HG03432 (cell line): Measurements from ENCODE around the gene TNXB.
"Not testable (repeated sequence)": the region's sequence is repeated elsewhere in the genome, so short reads cannot be mapped to it uniquely, and the experiment has no call there.

Experiments
- ATAC-seq: cut with Tn5 transposase; IDR thresholded peaks from one replicate; pipeline ENCODE4 v1.9.1; 2021; ENCODE audit warnings: mild to moderate bottlenecking, moderate library complexity; ENCODE audit not compliant: unreplicated experiment

The TNXB gene

DNA sequence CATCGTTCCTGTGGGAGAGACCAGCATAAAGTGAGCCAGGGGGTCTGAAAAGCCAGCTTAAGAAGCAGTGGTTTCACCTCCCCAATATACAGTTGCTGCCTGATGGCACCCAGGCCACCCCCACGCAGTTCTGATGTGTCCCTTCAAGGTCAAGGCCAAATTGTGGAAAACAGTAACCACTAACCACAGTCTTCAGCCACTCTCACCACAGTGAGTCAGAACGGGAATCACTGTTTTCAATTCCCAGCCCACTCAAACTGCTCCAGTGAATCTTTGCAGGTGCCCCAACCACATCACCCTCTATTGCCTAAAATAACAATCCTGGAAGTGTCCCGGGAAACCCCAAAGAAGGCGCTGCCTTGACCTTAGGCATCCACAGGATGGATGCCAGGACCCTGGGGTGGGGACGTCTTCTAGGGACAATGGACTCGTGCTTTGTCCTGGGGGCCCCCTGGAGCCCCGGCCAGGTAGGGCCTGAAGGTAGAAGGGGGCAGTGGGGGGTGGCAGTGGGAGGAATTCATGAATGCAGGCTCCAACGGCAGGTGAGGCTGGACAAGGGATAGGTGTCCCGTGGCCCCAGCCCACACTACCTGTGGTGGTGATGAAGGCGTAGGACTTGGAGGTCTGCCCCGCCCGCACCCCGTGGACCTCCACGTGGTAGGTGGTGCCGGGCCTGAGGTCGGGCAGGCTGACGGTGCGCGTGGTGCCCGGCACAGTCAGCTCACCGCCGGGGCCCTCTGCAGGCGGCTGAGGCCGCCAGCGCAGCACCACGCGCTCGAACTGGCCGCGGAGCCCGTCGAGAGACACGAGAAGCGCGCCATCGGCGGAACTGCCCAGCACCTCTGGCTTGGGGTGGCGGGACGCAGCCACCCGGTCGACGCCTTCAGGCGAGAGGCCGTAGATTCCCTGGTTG is 22.2 kb downstream of the TNXB start:
- peak; percentile 33 for ATAC-seq

DNA sequence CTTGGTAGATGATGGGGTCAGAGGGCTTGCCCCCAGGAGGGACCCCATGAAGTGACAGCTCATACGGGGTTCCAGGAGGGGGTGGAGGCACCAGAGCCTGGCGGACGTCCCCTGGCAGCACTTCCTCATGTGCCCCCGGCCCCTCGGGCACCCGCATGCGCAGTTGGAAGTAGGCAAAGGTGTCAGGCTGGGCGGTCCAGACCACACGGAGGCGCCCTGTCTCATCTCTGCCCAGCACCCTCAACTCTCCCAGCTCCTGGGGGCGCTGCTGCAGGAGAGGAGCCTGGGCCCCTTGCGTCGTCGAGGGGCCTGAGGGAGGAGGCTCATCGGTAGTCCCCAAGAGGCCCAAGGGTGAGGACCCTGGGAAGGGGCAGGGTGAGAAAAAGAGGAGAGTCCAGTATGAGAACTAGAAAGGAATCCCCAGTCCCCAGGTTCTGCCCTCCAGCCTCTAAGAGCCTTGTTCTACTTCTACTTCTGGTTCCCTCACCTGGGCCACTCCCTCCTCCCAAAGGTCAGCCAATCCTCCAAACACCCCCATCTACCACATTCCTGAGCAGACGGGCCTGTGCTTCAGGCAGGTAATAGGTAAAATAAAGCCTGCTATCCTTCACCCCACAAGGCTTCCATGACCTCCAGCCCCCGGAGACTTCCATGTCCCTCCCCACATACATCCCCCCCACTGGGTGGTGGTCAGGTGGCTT is 23.2 kb downstream of the TNXB start:
- no peak for ATAC-seq

DNA sequence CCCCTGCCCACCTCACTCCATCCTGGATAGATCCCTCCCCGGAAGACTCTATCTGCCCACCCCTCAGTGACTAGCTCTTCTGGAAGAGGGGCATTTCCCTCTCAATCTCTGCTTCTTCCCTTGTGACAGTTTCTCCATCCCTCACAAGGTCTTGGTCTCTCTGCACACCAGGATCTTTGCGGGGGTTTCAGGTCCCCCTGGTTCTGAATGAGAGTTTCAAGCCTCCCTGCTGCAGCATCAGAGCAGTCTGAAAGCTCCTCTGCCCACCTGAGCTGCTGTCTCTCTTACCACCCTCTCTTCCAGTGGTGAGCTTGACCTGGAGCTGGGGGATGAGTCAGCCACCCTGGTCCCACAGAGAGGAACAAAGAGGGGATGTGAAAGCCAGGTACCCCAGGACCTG is 24.4 kb downstream of the TNXB start:
- ATAC-seq = no peak

DNA sequence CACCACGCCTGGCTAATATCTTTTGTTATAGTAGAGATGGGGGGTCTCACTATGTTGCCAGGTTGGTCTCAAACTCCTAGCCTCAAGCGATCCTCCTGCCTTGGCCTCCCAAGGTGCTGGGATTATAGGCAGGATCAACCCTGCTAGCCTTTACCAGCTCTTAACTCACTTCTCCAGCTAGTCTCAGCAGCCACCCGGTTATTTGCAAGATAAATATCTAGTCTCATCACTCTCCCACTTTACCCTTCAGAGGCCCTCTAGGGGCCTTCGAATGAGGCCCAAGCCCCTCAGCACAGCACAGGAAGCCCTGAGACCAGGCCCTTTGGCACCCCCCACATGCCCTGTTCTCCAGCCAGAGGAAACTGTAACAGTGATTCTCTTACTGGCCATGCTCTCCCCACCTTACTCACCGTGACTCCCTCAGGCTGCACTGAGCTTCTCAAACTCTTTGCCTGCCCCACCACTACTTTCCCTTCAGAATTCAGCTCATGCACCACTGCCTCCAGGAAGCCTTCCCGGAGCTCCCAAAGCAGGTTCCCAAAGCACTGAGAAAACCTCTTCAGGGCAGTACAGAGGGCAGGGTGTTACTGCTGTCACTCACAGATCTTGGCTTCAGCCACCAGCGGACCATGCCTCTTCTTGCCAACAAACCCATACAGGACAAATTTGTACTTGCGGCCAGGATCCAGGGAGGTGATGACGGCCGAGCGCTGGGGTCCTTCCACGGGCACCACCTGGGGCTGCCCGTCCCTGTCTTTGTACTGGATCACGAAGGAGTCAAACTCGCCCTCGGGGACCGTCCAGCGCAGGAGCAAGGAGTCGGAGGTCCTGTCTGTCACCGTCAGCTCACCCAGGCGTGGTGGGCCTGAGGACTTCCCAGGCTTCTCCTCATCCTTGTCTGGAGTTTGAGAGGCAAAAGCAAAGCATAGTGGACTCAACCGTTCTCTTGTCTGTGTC is 25.0 kb downstream of the TNXB start:
- no peak for ATAC-seq

DNA sequence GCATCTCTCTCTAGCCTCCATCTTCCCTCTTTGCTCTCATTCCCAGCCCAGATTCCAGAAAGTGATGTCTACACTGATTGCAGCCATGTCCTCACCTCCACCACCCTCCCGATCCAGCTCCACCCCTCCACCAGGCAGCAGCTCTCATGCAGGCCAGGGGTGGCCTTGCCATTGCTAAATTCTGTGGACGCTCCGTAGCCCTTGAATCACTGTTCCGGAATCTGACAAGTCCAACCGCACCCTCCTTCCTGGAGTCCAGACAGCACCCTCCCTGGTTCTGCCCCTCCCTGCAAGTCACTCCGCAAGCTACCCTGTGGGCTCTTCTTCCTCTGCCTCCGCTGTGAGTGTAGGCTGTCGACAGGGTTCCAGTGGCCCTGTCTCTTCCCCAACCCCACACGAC is 26.2 kb downstream of the TNXB start:
- ATAC-seq = no peak

DNA sequence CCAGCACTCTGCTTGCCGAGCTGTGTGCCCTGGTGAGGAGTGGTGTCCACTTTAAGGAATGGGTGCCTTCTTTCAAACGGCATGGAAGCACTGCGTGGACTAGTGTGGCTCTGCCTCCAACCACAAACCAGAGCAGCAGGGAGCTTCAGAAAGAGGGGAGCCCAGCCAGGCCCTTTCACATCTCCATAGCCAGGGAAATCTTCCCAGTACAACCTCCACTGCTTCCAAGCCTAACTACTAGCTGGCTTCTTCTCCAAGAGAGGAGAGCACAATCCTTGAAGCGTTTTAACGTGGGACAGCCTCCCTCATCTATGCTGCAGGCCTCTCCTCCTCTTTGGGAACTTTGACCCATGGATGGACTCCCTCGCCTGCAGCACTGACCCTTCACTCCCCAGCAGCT is 26.7 kb downstream of the TNXB start:
- no peak for ATAC-seq

DNA sequence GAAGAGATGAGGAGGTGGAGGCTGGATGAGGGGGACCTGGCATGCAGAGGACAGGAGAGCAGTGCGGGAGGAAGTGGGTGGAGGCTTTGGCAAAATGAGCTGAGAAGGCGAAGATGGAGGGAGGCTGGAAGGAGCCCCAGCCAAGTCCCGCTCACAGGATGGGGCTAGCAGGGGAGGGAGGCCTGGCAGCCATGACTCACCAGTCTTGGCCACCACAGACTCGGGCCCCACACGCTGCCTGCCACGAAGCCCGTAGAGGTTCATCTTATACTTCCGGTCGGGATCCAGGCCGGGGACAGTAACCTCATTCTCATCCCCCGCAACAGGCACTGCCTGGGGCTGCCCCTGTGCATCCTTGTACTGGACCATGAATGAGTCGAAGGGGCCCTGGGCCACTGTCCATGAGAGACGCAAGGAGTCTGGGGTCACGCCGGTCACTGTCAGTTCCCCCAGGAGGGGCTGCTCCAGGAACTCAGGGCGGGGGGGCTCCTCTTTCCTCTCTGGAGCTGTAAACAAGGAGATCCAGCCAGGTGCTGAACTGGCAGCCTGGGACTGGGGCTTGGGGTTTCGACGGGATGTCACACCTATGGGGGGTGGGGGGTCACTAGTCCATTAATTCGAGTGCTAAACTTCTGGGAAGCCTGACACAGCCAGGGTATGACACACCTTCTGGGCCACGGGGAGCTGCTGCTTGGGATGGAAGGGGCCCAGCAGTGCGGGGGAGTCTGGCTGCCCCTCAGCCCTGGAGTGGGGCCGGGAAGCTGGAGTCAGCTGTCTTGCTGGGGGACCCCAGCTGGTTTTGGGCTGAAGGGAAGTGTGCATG is 27.8 kb downstream of the TNXB start:
- ATAC-seq = no peak

DNA sequence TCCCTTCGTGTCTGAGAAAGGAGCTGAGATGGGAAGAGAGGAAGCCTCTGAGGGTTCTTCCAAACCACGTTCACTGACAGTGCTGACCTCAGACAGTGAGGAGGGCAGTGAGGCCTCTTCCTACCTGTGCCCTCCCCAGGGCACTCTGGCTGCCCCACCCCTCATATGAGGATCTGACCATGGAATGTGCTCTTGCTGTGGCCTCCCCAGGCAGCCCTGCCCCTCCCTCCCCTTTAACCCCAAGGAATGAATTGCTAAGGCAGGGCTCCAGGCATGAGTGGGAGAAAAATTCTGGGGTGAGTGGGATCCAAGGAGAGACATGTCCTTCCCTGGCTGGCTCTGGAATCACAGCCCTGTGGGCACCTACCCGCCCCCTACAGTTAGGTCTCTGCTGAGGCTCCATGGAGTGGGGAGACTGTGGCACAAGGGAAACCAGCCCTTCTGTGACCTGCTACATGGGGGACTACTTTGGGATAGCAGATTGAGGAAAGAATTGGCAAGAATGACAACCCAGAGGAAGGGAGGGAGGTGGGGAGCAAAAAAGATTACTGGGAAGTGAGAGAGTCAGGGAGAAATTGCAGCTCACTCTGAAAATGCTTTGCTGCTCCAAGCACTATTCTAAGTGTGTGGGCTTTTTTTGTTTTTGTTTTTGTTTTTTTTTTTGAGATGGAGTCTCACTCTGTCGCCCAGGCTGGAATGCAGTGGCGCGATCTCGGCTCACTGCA is 29.4 kb downstream of the TNXB start:
- ATAC-seq = no peak

DNA sequence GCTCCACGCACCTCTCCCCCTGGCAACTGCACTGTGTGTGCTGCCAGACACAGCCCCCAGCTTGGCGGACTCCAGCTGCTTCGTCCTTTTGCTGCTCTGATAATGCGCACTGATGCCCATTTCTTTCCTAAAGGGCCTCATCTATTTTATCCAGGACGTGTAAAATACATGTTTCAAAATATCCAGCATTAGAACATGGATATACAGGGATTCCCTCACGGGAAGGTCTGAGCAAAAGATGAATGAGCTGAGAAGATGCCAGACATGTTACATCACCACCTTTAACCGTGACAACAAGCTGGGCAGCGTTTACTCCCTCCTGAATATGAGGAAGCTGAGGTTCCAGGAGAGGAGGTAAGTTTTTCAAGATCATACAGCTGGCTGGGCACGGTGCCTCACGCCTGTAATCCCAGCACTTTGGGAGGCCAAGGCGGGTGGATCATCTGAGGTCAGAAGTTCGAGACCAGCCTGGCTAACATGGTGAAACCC is 32.8 kb downstream of the TNXB start:
- no peak for ATAC-seq

DNA sequence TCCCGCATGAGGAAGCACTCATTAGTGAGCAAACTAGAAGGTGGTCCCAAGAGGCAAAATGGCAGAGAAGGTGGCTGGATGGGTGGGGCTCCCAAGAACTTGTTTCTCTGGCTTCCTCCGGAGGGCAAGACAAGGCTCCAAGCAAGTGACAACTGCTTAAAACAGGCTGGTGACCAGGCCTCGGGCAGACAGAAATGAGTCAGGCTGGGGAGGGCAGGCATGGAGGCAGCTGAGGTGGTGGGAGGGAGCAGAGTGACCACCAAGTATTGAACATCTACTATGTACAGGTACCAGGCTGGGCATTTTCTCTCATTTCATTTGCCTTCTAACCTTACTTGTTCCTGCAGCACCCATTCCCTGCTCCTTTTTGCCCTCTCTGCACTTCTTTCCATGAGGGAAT is 33.4 kb downstream of the TNXB start:
- no peak for ATAC-seq

DNA sequence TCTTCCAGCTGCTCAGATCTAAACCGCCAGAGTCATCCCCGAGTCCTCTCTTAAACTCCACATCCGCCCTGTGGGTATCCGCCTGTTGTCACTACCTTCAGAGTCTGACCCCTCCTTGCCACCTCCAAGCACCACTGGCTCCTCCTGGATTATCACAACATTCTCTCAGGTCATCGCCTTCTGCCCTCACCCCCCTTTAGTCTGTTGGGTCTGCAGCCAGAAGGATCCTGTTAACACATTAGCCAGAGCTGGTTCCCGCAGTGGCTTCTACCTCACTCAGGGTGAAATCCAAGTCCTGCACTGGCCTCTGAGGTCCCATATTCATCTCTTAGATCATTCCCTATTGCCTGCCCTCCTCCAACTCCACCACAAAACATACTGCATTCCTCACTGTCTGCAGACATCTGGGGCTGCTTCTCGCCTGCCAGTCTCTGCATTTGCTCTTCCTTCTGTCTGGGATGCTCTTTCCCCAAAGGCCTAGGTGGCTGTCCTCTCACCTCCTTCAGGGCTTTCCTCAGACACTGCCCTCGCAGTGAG is 34.1 kb downstream of the TNXB start:
- ATAC-seq = no peak

DNA sequence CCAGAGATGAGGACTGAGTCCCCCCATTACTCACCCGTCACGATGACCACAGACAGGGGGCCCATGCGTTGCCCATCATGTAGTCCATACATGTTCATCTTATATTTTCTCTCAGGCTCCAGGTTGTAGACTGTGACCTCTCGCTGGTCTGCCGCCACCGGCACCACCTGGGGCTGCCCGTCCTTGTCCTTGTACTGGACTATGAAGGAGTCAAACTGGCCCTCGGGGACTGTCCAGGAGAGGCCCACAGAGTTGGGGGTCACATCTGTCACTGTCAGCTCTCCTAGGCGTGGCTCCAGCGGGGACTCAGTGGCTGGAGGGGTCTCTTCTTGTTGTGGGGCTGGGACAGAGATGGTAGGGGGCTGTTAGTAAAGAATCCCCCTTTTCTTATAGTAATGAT is 35.5 kb downstream of the TNXB start:
- ATAC-seq = no peak

DNA sequence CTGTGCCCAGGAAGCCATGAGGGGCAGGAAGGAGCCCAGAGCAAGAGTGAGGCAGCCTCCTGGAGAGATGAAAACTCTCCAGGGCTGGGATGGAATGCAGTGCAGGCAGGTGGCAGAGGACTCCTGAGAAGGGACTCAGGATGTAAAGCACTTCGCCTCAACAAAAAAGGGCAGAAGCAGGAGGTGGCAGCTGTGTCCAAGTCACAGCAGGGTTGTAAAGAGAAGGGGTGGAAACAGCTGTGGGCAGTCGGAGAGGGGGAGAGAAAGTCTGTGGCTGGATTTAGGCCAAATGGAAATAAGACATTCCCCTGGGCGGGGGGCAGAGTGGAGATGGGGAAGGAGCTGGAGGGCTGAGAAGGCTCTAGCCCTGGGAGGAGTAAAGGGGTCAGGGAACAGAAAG is 36.0 kb downstream of the TNXB start:
- ATAC-seq = no peak

DNA sequence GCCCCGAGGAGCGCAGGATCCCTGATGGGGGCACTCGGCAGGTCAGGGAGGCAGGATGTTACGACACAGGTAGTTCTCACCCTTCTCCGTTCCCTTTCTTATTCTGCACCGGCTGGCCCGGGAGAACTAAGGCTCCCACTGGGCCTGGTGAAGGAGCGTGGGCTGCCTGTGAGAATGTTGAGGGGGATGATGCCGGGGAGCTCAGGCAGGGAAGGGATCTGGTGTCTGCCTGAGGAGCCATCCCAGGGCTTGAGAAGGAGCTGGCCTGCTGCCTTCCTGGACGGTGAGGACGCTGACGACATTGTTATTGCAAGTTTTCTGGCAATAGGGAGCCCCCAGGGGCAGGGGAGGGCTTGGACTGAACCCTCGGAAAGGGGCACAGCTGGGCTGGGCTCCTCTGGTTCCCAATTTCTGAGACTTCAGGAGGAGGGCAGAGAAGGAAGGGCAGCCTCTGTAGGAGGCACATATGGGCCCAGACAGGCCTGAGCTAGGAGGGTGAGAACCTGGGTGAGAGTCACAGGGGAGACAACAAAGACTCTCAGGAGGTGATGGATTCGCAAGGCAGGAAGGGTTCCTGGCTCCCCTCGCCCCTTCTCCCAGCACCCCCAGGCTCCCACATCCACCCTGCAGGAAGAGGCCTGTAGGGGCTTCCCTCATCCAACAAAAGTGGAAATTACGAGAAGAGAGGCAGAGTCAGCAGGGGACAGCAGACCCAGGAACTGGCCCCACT is 38.2 kb downstream of the TNXB start:
- no peak for ATAC-seq

DNA sequence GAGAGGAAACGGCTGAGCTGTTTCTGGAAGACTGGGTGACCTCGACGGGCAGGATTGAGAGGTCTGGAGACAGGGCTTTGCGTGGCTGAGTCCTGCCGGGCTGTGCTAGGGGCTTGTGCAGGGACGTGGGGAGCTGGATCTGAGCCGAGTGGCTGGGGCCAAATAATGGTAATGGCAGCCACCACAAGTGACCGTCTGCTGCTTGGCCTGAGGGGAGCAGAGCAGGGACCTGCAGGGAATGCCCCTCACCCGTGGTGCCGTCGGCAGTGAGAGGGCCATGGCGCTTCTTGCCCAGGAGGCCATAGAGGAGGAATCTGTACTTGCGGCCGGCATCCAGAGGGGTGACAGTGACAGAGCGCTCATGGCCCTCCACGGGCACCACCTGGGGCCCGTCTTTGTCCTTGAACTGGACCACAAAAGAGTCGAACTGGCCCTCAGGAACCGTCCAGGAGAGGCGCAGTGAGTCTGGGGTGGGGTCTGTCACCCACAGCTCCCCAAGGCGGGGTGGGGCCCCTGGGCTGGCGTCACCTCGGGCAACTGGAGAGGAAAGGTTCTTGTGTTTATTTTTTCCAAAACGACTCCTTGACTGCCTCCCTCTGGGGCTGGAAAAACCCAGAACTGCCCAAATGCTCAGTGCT is 39.1 kb downstream of the TNXB start:
- no peak for ATAC-seq

DNA sequence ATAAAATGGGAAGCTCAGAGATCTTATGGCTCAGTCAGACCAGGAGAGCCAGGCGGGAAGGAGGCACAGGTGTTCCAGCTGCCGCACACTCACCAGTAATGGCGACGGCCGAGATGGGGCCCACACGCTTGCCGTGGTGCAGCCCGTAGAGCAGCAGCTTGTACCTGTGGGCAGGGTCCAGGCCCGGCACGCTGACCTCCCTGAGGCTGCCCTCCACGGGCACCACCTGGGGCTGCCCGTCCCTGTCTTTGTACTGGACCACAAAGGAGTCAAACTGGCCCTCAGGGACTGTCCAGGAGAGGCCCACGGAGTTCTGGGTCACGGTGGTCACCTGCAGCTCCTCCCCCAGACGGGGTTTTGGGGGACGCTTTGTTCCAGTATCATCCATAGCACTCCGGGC is 39.7 kb downstream of the TNXB start:
- ATAC-seq = no peak

DNA sequence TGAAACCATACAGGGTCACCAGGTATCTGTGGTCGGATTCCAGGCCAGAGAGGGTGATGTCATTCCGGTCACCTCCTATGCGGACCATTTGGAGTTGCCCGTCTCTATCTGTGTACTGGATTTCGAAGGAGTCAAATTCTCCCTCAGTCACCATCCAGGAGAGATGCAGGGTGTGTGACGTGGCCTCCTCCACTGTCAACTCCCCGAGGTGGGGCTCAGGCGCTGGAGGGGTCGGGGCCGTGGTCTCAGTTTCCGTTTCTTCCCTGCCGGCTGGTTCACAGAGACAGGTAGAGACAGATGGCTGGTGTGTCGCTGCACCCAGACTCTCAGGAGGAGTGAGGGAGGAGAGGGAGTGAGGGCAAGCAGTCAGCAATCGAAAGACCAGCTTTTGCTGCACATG is 40.3 kb downstream of the TNXB start:
- no peak for ATAC-seq

DNA sequence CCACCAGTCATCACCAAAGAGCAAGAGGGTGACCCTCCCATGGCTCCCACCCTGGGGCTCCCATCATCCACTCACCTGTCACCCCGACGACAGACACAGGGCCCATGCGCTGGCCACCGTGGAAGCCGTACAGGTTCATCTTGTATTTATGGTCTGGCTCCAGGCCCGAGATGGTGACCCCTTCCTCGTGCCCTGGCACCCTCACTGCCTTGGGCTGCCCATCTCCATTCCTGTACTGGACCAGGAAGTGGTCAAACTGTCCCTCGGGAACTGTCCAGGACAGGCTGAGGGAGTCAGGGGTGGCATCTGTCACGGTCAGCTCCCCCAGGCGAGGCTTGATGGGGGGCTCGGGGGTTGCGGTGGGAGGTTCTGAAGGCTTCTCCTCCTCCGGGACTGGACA is 40.8 kb downstream of the TNXB start:
- not testable (repeated sequence) for ATAC-seq
